Fibroblast of lung (primary cell): ENCODE results near the gene ZNF425. TPM values are rescaled to one million over a fixed set of nuclear protein-coding genes. Genes with fewer than 3 reads are reported as not detected.

Source experiments
- DNase-seq, 2 donors: peaks; one replicate each; pipeline versions ENCODE4 v3.0.0 to v3.0.0-alpha.2; 2010; ENCODE audit warnings: low read depth in 2 of 2
- H2AFZ ChIP-seq: 2 replicates; pipeline ENCODE4 v1.5.1; 2012; ENCODE audit warnings: low read length, control low read depth, inconsistent platforms
- H3K27ac ChIP-seq: 2 replicates; pipeline ENCODE4 v1.5.1; 2011; ENCODE audit warnings: low read length, control low read depth; ENCODE audit not compliant: insufficient read depth
- H3K27me3 ChIP-seq: 2 replicates; pipeline ENCODE4 v1.5.1; 2011; ENCODE audit warnings: mild to moderate bottlenecking, low read length; ENCODE audit not compliant: control insufficient read depth, insufficient read depth
- H3K36me3 ChIP-seq: 2 replicates; pipeline ENCODE4 v1.5.1; 2011; ENCODE audit warnings: low read length; ENCODE audit not compliant: control insufficient read depth, insufficient read depth
- H3K4me1 ChIP-seq: 2 replicates; pipeline ENCODE4 v1.5.1; 2011; ENCODE audit warnings: low read length; ENCODE audit not compliant: control insufficient read depth, insufficient read depth; ENCODE audit errors: extremely low read depth
- H3K4me2 ChIP-seq: 2 replicates; pipeline ENCODE4 v1.5.1; 2011; ENCODE audit warnings: low read length, control low read depth; ENCODE audit not compliant: insufficient read depth; ENCODE audit errors: extremely low read depth
- H3K4me3 ChIP-seq, 4 experiments: fragments of 200-600 bp in 1 of 4; sonication (generic) in 1 of 4; replicated peaks in 1 of 4; 2 replicates each; pipeline ENCODE4 v1.5.1; 2011 to 2016; ENCODE audit warnings: low read length in 4 of 4, low read depth in 3 of 4, mild to moderate bottlenecking in 3 of 4, control low read depth in 2 of 4, inconsistent platforms in 1 of 4, mixed read lengths in 1 of 4; ENCODE audit not compliant: insufficient read depth in 1 of 4; ENCODE audit errors: control extremely low read depth in 1 of 4
- H3K79me2 ChIP-seq: 2 replicates; pipeline ENCODE4 v1.5.1; 2012; ENCODE audit warnings: mild to moderate bottlenecking, low read length, inconsistent platforms; ENCODE audit not compliant: control insufficient read depth, insufficient read depth
- H3K9ac ChIP-seq: 2 replicates; pipeline ENCODE4 v1.5.1; 2011; ENCODE audit warnings: mild to moderate bottlenecking, low read length, control low read depth; ENCODE audit not compliant: insufficient read depth
- H3K9me3 ChIP-seq: 2 replicates; pipeline ENCODE4 v1.5.1; 2012; ENCODE audit warnings: low read depth, low read length; ENCODE audit not compliant: control insufficient read depth, insufficient read depth
- H4K20me1 ChIP-seq: 2 replicates; pipeline ENCODE4 v1.5.1; 2011; ENCODE audit warnings: low read length; ENCODE audit not compliant: control insufficient read depth, insufficient read depth; ENCODE audit errors: extremely low read depth
- CTCF ChIP-seq, 2 donors: IDR thresholded peaks in 1 of 2; conservative IDR thresholded peaks in 1 of 2; 1 replicate in 1 of 2; 2 replicates in 1 of 2; pipeline ENCODE4 v1.5.1; 2011 to 2012; ENCODE audit warnings: low read length in 2 of 2, control low read depth in 1 of 2, inconsistent platforms in 1 of 2, low read depth in 1 of 2, mild to moderate bottlenecking in 1 of 2
- EZH2 ChIP-seq: IDR thresholded peaks from 2 replicates; pipeline ENCODE4 v1.5.1; 2012; ENCODE audit warnings: low read length, control low read depth, mild to moderate bottlenecking; ENCODE audit errors: missing control alignments
- polyA plus RNA-seq, 2 donors: library from polyadenylated mRNA; depleted of rRNA in 1 of 2; stranded (reverse) in 1 of 2; unstranded in 1 of 2; fragments of >200 nt; gene quantifications; 2 replicates each; pipeline ENCODE4 v1.2.1, GENCODE V29; 2011 to 2012; ENCODE audit warnings: missing spikeins in 1 of 2
- total RNA-seq: library from RNA; depleted of rRNA; stranded (reverse); fragments of >200 nt; gene quantifications from 2 replicates; pipeline ENCODE4 v1.2.1, GENCODE V29; 2014

Gene ZNF425
- total and polyA plus RNA-seq, 2 donors (not counting 1 experiment from before 2014, with no cell fraction given): 1.2 to 4.6 TPM

- no peak overlapping the region for H2AFZ ChIP-seq
- H3K27ac ChIP-seq: no peak overlapping the region
- no peaks in the 10 kb centered on the region for H3K79me2 ChIP-seq
- no peaks in the 10 kb centered on the region for H3K9me3 ChIP-seq
- H3K9ac ChIP-seq: no peak overlapping the region
- H3K27me3 ChIP-seq: no peaks in the 10 kb centered on the region
- no peaks in the 10 kb centered on the region for H3K4me1 ChIP-seq
- no peaks in the 10 kb centered on the region for H4K20me1 ChIP-seq
- DNase-seq: peak in 1 of 2 donors; percentile 54
- H3K4me2 ChIP-seq: no peak overlapping the region
- H3K4me3 ChIP-seq: no peak overlapping the region
- TF ChIP-seq EZH2 (no peak), CTCF (conservative IDR thresholded peaks at IDR 0.05 in 1 of 2, IDR thresholded peaks at IDR 0.05 in 1 of 2; ENCODE audit: low read depth in 1 of 2, low read length in 2 of 2) (no peak)
- H3K36me3 ChIP-seq: peaks cover 6% of the 10 kb centered on the region
Observed at GRCh38 chr7:149171892-149172533, 45.9 kb upstream of the ZNF425 start.

GRCh38 chr7:149166630-149167352 is 40.7 kb upstream of the ZNF425 start:
- Histone ChIP-seq H3K9ac (no peak overlapping the region), H2AFZ (no peak overlapping the region), H3K27me3 (no peaks in the 10 kb centered on the region), H3K36me3 (peaks cover 7% of the 10 kb centered on the region), H3K79me2 (peaks cover 2% of the 10 kb centered on the region), H3K4me2 (no peak overlapping the region), H3K27ac (no peak overlapping the region), H3K4me3 (no peak overlapping the region), H3K9me3 (no peaks in the 10 kb centered on the region), H3K4me1 (no peaks in the 10 kb centered on the region), H4K20me1 (no peaks in the 10 kb centered on the region)
- TF ChIP-seq EZH2 (no peak), CTCF (conservative IDR thresholded peaks at IDR 0.05 in 1 of 2, IDR thresholded peaks at IDR 0.05 in 1 of 2; ENCODE audit: low read depth in 1 of 2, low read length in 2 of 2) (no peak)
- DNase-seq: no peak

GRCh38 chr7:149166142-149166541 is 40.0 kb upstream of the ZNF425 start:
- TF ChIP-seq EZH2 (no peak), CTCF (conservative IDR thresholded peaks at IDR 0.05 in 1 of 2, IDR thresholded peaks at IDR 0.05 in 1 of 2; ENCODE audit: low read depth in 1 of 2, low read length in 2 of 2) (no peak)
- peaks cover 6% of the 10 kb centered on the region for H3K36me3 ChIP-seq
- no peaks in the 10 kb centered on the region for H3K27me3 ChIP-seq
- H3K27ac ChIP-seq: no peak overlapping the region
- no peak overlapping the region for H3K9ac ChIP-seq
- H3K4me3 ChIP-seq: no peak overlapping the region
- H3K4me1 ChIP-seq: no peaks in the 10 kb centered on the region
- H4K20me1 ChIP-seq: no peaks in the 10 kb centered on the region
- peaks cover 6% of the 10 kb centered on the region for H3K79me2 ChIP-seq
- H3K4me2 ChIP-seq: no peak overlapping the region
- no peak overlapping the region for H2AFZ ChIP-seq
- no peak for DNase-seq
- H3K9me3 ChIP-seq: no peaks in the 10 kb centered on the region
